Measurements from ENCODE around the gene ATP6V0A4.
"Not testable (repeated sequence)": the region's sequence is repeated elsewhere in the genome, so short reads cannot be mapped to it uniquely, and the experiment has no call there.

The ATP6V0A4 gene

GRCh38 chr7:138801256-138801655, 3.3 kb upstream of the ATP6V0A4 start:
- FAIRE-seq = no peak

- no peak for FAIRE-seq
Measured at GRCh38 chr7:138799336-138800000, 1.5 kb upstream of the ATP6V0A4 start.

- no peak for FAIRE-seq
Measured at GRCh38 chr7:138798836-138799235, 840 bp upstream of the ATP6V0A4 start.

- FAIRE-seq = not testable (repeated sequence)
Measured at GRCh38 chr7:138797046-138797445, 950 bp downstream of the ATP6V0A4 start.

DNA sequence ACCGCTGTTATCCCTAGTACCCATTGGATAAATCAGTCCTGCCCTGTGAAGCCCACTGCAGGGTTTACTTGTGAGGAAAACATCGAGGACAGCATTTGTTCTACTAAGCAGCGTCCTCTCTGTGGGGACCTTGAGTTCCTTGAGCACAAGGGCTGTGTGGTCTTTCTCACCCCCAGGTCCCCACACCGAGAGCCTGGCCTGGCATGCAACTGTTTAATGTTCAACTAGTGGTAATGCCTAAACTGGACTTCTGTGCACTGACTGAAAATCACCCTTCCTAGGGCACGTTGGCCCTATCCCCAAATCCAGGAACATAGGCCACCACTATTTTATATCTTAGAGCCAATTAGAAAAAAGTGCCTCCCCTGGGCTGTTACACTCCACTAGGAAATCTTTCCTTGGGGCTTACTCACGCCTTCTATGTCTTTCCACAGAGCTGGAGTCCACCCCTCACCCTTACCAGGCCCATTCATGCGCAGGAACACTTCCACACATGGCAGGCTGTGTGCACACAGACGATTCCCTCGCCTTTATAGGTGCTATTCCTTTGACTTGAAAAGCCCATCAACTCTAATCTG, 1.9 kb downstream of the ATP6V0A4 start:
- no peak for FAIRE-seq

- no peak for FAIRE-seq
Measured at GRCh38 chr7:138785587-138786437, 12.2 kb downstream of the ATP6V0A4 start.

- no peak for FAIRE-seq
Measured at GRCh38 chr7:138784692-138785091, 13.3 kb downstream of the ATP6V0A4 start.

GRCh38 chr7:138781004-138781403, 17.0 kb downstream of the ATP6V0A4 start:
- FAIRE-seq = no peak

GRCh38 chr7:138776166-138776833, 21.7 kb downstream of the ATP6V0A4 start:
- no peak for FAIRE-seq

- FAIRE-seq = no peak
Measured at GRCh38 chr7:138773817-138774216, 24.2 kb downstream of the ATP6V0A4 start.

DNA sequence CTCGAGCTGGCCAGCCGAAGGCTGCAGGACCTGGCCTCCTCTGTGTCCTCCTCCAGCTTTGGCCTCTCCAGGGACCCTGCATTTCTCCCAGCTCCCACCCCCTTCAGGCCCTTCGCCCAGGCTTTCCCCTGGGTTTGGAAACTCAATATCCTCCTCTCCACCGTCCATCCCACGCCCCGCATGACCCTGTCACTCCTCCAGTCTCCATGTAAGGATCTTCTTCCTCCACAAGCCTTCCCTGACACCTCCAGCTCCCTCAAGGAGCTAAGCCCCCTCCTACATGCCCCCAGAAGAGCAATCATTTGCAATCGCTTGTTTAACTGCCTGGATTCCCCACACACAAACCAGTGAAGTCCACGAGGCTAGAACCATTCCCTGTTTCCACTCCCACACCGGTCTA, 24.8 kb downstream of the ATP6V0A4 start:
- FAIRE-seq = no peak

DNA sequence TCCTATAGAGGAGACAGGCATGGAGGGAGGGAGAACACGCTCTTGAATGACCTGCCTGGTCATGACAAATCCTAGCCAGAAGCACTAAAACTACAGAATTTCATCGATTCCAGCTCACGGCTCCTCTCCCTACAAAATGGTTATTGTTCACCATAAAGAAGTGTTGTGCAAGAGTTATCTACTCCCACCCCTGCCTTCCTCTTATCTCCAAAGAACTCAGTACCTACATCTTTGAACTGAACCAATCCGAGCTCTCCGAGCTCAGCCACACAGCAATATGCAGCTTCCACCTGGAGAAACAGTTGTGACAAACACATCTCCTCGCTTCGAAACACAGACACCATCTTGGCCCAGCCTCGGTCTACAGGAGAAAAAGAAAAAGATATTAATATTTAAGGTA, 27.1 kb downstream of the ATP6V0A4 start:
- FAIRE-seq = no peak

DNA sequence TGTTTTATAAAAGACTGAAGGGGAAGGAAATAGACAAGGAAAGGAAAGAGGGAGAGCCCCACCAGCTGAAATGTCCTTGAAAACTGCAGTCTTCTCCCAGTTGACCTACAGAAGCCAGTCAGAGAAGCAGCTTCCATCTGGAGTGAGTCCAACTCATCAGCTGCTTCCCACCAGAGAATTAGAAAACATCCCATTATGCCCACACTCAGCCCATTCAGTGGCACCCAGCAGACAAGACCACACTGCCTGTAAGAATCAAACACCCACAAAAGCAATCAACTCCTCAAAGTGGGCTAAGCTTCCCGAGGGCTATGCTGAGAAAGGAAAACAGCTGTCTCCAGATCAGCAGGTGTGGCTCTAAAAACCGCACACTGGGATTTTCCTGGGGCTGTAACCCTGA, 29.8 kb downstream of the ATP6V0A4 start:
- FAIRE-seq = no peak

- no peak for FAIRE-seq
Measured at GRCh38 chr7:138756591-138757242, 41.3 kb downstream of the ATP6V0A4 start.

DNA sequence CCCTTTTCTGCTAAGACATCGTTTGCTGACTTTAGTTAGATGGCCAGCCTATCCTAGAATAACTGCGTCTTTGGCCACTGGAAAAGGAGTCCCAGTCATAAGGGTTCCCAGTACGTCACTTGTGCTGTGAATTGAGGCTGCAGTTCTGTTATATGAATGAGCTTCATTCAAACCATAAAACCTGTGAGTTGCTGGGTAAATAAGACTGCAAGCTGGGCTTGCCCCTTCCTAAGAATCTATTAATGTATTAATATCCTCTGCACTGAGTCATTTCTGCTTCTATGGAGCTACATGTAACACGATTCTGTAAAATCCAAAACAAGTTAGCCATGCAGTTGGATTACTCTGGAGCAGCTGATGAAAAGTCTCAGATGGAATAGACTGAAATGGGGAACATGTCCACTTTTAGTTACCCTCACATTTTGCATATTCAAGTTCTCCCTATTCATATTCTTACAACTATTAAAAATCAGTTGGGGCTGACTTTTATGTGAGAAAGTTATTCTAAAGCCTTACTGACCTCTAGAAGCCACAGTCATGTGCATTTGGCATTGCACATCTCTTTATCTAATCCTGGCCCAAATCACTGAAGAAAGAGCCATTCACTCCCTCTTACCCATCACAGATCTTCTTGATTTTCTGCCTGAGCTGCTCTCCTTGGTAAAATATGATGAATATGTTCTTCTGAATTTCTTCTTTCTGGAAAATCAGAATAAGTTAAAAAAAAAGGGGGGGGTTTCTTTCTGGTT, 42.0 kb downstream of the ATP6V0A4 start:
- FAIRE-seq = no peak

DNA sequence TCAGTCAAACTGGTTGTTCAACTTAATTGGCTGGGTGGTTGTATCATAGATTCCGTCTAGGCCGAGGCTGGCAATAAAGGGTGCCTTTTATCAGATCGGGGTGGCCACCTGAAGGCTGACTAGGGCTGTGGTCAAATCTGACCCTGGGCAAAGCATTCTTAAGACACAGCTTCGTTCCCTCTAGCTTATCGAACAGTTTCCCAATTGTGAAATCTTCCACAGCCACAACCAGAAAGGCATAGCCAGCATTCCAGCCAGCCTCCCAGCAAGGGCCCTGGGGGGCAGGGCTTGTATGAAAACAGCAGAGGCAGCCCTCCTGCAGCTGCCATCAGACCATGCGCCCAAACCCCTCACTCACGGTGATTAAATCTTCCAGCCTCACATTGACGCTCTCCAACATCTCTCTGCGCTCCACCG, 42.7 kb downstream of the ATP6V0A4 start:
- FAIRE-seq = no peak

DNA sequence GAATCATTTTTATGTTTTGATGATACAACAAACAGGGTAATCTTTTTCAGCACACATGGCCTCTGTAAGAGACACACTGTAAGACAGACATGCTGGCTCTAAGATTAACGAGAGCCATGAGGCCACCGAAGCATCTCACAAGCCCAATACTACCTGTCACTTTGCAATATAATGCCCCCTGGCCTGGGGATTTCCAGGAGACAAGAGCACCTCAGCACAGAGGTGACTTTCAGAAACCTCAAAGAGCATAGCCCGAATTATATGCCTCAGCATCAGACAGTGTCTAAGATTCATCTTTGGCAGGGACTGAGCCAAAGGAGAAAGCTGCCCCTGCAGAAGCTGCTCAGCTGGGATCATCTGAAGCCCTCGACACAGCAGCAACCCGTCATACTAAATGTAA, 44.4 kb downstream of the ATP6V0A4 start:
- no peak for FAIRE-seq

GRCh38 chr7:138753150-138753518, 44.9 kb downstream of the ATP6V0A4 start:
- no peak for FAIRE-seq

DNA sequence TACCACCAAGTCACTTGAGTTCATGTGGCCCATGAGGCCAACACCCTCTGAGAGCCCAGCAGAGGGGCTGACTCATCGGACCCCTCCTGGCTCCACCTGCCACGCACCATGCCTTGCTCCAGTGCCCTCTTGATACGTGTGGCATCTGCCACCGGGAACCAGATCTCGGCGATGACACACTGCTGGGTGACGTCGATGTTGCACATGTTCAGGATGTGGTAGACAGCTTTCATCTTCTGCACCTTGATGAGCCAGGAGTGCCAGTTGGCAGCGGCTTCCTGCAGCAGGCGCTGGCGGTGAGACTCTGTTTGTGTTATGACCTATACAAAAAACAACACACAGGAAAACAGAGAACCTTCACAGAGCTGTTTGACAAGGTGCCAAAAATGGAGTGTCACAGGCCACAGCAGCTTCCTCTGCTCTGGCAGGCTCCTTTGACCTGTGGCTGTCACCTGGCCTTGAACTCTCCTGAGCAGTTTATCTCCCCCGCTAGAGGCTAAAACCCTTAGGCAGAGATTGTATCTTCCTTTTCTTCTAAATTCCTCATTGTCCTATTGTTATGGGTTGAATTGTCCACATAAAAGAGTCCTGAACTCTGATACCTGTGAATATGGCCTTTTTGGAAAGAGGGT, 45.4 kb downstream of the ATP6V0A4 start:
- FAIRE-seq = no peak

GRCh38 chr7:138750901-138751464, 47.0 kb downstream of the ATP6V0A4 start:
- FAIRE-seq = no peak

DNA sequence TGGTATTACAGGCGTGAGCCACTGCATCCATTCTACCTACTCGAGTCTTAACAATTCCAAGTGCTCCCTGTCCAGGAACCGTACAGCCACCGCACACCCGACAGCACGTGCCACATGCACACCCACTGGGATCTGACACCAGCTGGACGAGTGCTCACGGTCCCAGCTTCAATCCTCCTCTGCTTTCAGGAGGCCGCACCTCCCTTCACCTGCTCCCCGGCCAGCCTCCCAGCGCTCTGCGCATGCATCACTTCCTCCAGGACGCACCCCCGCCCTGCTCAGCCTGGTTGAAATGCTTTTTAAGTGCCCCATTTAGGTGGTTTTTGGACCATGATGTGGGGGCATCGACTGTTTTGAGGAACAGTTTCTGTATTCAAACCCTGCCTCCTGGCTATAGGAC, 47.5 kb downstream of the ATP6V0A4 start:
- no peak for FAIRE-seq

Measured in A204.1 (cell line).